Measurements from ENCODE around the gene KDM4C.

GRCh38 chr9:6920041-6920440 is 162.3 kb downstream of the KDM4C start:
- TF ChIP-seq BCL3 (IDR thresholded peaks at IDR 0.05) (no peak), HMGXB4 (CRISPR knock-in tag; IDR thresholded peaks at IDR 0.05; ENCODE audit: borderline replicate concordance) (no peak), POLR2A (IDR thresholded peaks at IDR 0.05; ENCODE audit: low read length) (no peak), CTCF (IDR thresholded peaks at IDR 0.05) (no peak), PHF8 (IDR thresholded peaks at IDR 0.05; ENCODE audit: borderline replicate concordance, low read depth) (no peak), EP300 (IDR thresholded peaks at IDR 0.05) (no peak), RARB (CRISPR knock-in tag; IDR thresholded peaks at IDR 0.05) (no peak), RAD21 (conservative IDR thresholded peaks at IDR 0.05 in 1 of 2, IDR thresholded peaks at IDR 0.05 in 1 of 2) (no peak), SMC3 (IDR thresholded peaks at IDR 0.05) (no peak)

Measured in A549 (cell line).